HepG2 (cell line): ENCODE measurements around the gene GMNN. TPM values are rescaled to one million over a fixed set of nuclear protein-coding genes. Genes with fewer than 3 reads are reported as not detected.

Experiments used
- ATAC-seq: fragments of 200-7000 bp; cut with Tn5 transposase; 3 replicates; pipeline ENCODE4 v1.9.1; 2020; ENCODE audit warnings: mild to moderate bottlenecking, moderate library complexity
- BruUV-seq: library from RNA; stranded (reverse); fragments of 400-500 nt; replicated peaks from 2 replicates; lab custom pipeline; 2021; lab: Mats Ljungman, UMichigan
- CTCF ChIA-PET: fragments of 300-600 bp; formaldehyde crosslinking; extraction: SDS; loops from one replicate; lab custom pipeline; 2021; ENCODE audit warnings: low total read pairs, inconsistent platforms, low intra/inter-chr PET ratio; lab: Yijun Ruan, JAX
- POLR2A ChIA-PET: fragments of 350-600 bp; sonication (Branson Sonifier 250); formaldehyde crosslinking; loops from one replicate; lab custom pipeline; 2020; ENCODE audit warnings: antibody characterized with exemption, inconsistent platforms; lab: Yijun Ruan, JAX
- DNase-seq: peaks from one replicate; pipeline ENCODE4 v3.0.0-alpha.2; 2015; ENCODE audit warnings: low spot score
- FAIRE-seq: peaks from 3 replicates; lab custom pipeline; 2011; peaks lifted over from hg19 to GRCh38; lab: Jason Lieb, UNC
- H2AFZ ChIP-seq: one replicate; pipeline ENCODE4 v1.6.1; 2011; ENCODE audit warnings: low read length, inconsistent platforms
- H3K27ac ChIP-seq: fragments of 300-600 bp; 3 replicates; pipeline ENCODE4 v1.8.0; 2011; ENCODE audit warnings: mixed run types, mild to moderate bottlenecking, mixed read lengths, low read length, inconsistent platforms; ENCODE audit not compliant: insufficient read depth; ENCODE audit errors: extremely low read length
- H3K27me3 ChIP-seq, 2 experiments: fragments of 200-600 bp in 1 of 2; 2 replicates in 1 of 2; 3 replicates in 1 of 2; pipeline versions ENCODE4 v1.6.0 to v1.8.0; 2011; ENCODE audit warnings: low read length in 2 of 2, mild to moderate bottlenecking in 2 of 2, moderate library complexity in 2 of 2, inconsistent platforms in 1 of 2; ENCODE audit not compliant: insufficient read depth in 2 of 2, control insufficient read depth in 1 of 2
- H3K36me3 ChIP-seq, 2 experiments: fragments of 200-600 bp in 1 of 2; replicated peaks in 1 of 2; 2 replicates in 1 of 2; 3 replicates in 1 of 2; pipeline versions ENCODE4 v1.5.1 to v1.8.0; 2011; ENCODE audit warnings: low read length in 2 of 2, inconsistent platforms in 1 of 2; ENCODE audit not compliant: insufficient read depth in 2 of 2, control insufficient read depth in 1 of 2
- H3K4me1 ChIP-seq: 2 replicates; pipeline ENCODE4 v1.5.1; 2012; ENCODE audit warnings: low read length, inconsistent platforms; ENCODE audit not compliant: insufficient read depth
- H3K4me2 ChIP-seq: 2 replicates; pipeline ENCODE4 v1.6.0; 2011; ENCODE audit warnings: low read depth, low read length, inconsistent platforms
- H3K4me3 ChIP-seq, 3 experiments: fragments of 200-600 bp in 1 of 3; sonication (generic), shearing (Covaris generic) in 1 of 3; replicated peaks in 1 of 3; 2 replicates each; pipeline ENCODE4 v1.5.1; 2011 to 2016; ENCODE audit warnings: low read length in 3 of 3, inconsistent platforms in 2 of 3, low read depth in 2 of 3, mild to moderate bottlenecking in 2 of 3, control low read depth in 1 of 3, mixed read lengths in 1 of 3; ENCODE audit not compliant: insufficient read depth in 1 of 3
- H3K79me2 ChIP-seq: one replicate; pipeline ENCODE4 v1.6.1; 2011; ENCODE audit warnings: low read length, inconsistent platforms; ENCODE audit not compliant: insufficient read depth
- H3K9ac ChIP-seq: 2 replicates; pipeline ENCODE4 v1.6.0; 2011; ENCODE audit warnings: mild to moderate bottlenecking, low read depth, low read length, inconsistent platforms; ENCODE audit not compliant: insufficient read depth
- H3K9me3 ChIP-seq: 2 replicates; pipeline ENCODE4 v1.5.1; 2012; ENCODE audit warnings: mild to moderate bottlenecking, low read length
- H4K20me1 ChIP-seq: 2 replicates; pipeline ENCODE4 v1.6.0; 2011; ENCODE audit warnings: inconsistent platforms, mild to moderate bottlenecking, low read length, moderate library complexity; ENCODE audit not compliant: insufficient read depth
- ARID5B ChIP-seq: IDR thresholded peaks from 2 replicates; pipeline ENCODE4 v1.4.0; 2020; ENCODE audit warnings: mild to moderate bottlenecking, missing genetic modification reagents
- CEBPB ChIP-seq: IDR thresholded peaks from 2 replicates; pipeline ENCODE4 v1.6.1; 2011; ENCODE audit warnings: low read depth, low read length, improper control_type of control experiment, borderline replicate concordance
- CREM ChIP-seq, 2 experiments: sonication (generic) in 1 of 2; formaldehyde crosslinking in 1 of 2; IDR thresholded peaks; 2 replicates each; pipeline versions ENCODE4 v1.4.0 to v1.6.1; 2016 to 2020; ENCODE audit warnings: antibody characterized with exemption in 1 of 2, mild to moderate bottlenecking in 1 of 2, missing genetic modification reagents in 1 of 2
- HIC2 ChIP-seq: sonication (generic); formaldehyde crosslinking; IDR thresholded peaks from 2 replicates; pipeline ENCODE4 v1.9.0; 2022; ENCODE audit warnings: low read depth, missing genetic modification reagents
- HNF4A ChIP-seq: sonication (generic); formaldehyde crosslinking; IDR thresholded peaks from 2 replicates; pipeline ENCODE4 v1.4.0; 2020; ENCODE audit warnings: missing genetic modification reagents
- KAT7 ChIP-seq: IDR thresholded peaks from 2 replicates; pipeline ENCODE4 v1.6.1; 2018; ENCODE audit warnings: borderline replicate concordance, missing compliant biosample characterization
- RNF2 ChIP-seq: fragments of 450-650 bp; conservative IDR thresholded peaks from 2 replicates; pipeline ENCODE4 v1.6.1; 2016; ENCODE audit warnings: low read depth
- SETDB1 ChIP-seq: sonication (generic); formaldehyde crosslinking; IDR thresholded peaks from 2 replicates; pipeline ENCODE4 v1.5.1; 2020; ENCODE audit warnings: missing genetic modification reagents, mild to moderate bottlenecking, borderline replicate concordance
- TAF15 ChIP-seq: fragments of 200-400 bp; formaldehyde crosslinking; IDR thresholded peaks from one replicate; pipeline ENCODE4 v1.6.1; 2018; ENCODE audit warnings: mild to moderate bottlenecking, low read depth, low read length; ENCODE audit not compliant: poor library complexity, severe bottlenecking
- TERF1 ChIP-seq: sonication (generic); formaldehyde crosslinking; IDR thresholded peaks from 2 replicates; pipeline ENCODE4 v1.8.0; 2022; ENCODE audit warnings: mild to moderate bottlenecking, missing genetic modification reagents, moderate library complexity
- TGIF2 ChIP-seq: IDR thresholded peaks from 2 replicates; pipeline ENCODE4 v1.6.1; 2016; ENCODE audit warnings: control low read depth, missing compliant biosample characterization
- ZNF749 ChIP-seq: sonication (generic); formaldehyde crosslinking; IDR thresholded peaks from 2 replicates; pipeline ENCODE4 v1.8.0; 2022; ENCODE audit warnings: mild to moderate bottlenecking, missing genetic modification reagents, moderate library complexity, borderline replicate concordance
- ZNF770 ChIP-seq: sonication (generic); formaldehyde crosslinking; IDR thresholded peaks from 2 replicates; pipeline ENCODE4 v1.5.0; 2020; ENCODE audit warnings: mild to moderate bottlenecking, missing genetic modification reagents
- ZNF777 ChIP-seq: sonication (generic); formaldehyde crosslinking; IDR thresholded peaks from 2 replicates; pipeline ENCODE4 v1.4.0; 2020; ENCODE audit warnings: missing genetic modification reagents
- WGBS: methylation state at CpG from one replicate; pipeline ENCODE4 v1.1.6; 2017; ENCODE audit warnings: low lambda C conversion rate; 5-methylcytosine and 5-hydroxymethylcytosine counted together
- in situ Hi-C: cut with HindIII; loops from 2 replicates; pipeline ENCODE4 v1.10.0; 2017; ENCODE audit warnings: low pct_unique_long_range_greater_than_20kb; ENCODE audit not compliant: extremely low pct_ligation_motif_present
- intact Hi-C: fragments of 100-400 bp; cut with micrococcal nuclease; formaldehyde crosslinking; loops from one replicate; pipeline ENCODE4 v1.10.0; 2022; ENCODE audit not compliant: unreplicated experiment
- polyA plus RNA-seq, 8 experiments: library from polyadenylated mRNA; depleted of rRNA in 3 of 8; stranded (reverse) in 7 of 8; unstranded in 1 of 8; fragments of >200 nt; fragmentation: Illumina TruSeq in 4 of 8; extraction: Trizol in 4 of 8; gene quantifications; 2 replicates each; pipeline versions ENCODE4 v1.2.1 to v1.2.3, GENCODE V29; 2011 to 2016; ENCODE audit warnings: low read depth in 4 of 8, missing spikeins in 1 of 8, mixed read lengths in 1 of 8; ENCODE audit not compliant: insufficient read depth in 1 of 8
- total RNA-seq, 5 experiments: library from RNA; depleted of rRNA; stranded (reverse); fragments of >200 nt; fragmentation: Illumina TruSeq; extraction: Trizol; gene quantifications; 2 replicates each; pipeline ENCODE4 v1.2.3, GENCODE V29; 2016; ENCODE audit warnings: low read depth in 1 of 5

The GMNN gene
- total and polyA plus RNA-seq, 2 of the 13 experiments (the other 11 are each of a cell fraction or from before 2014, with no cell fraction given), result 61.8 to 154 TPM

GRCh38 chr6:24778121-24778520 lies 3.4 kb downstream of the GMNN start:
- ATAC-seq (no peak), DNase-seq (no peak), FAIRE-seq (no peak)
- no peaks in the 10 kb centered on the region for H3K9me3 ChIP-seq
- H3K27ac ChIP-seq, result peak overlapping the region; percentile 99
- in situ Hi-C loops, result loop anchor here (5.0 kb wide), 1 partner anchor 61 kb away; the partner anchor contains the start of gene C6orf62
- POLR2A ChIA-PET, result interaction anchor here (1.4 to 2.1 kb wide), 2 partner anchors 56 to 60 kb away, joined by 3 to 9 read pairs; no protein-coding TSS in a partner anchor
- peak overlapping the region; percentile 99 for H3K9ac ChIP-seq
- intact Hi-C loops, result no loop called here
- H4K20me1 ChIP-seq, result peaks cover 30% of the 10 kb centered on the region
- H2AFZ ChIP-seq, result no peak overlapping the region
- H3K4me1 ChIP-seq, result peaks cover 50% of the 10 kb centered on the region
- no peaks in the 10 kb centered on the region; a peak in 1 of 5 replicates for H3K27me3 ChIP-seq
- H3K36me3 ChIP-seq, result peaks cover 8 to 35% of the 10 kb centered on the region in 2 experiments
- H3K4me2 ChIP-seq, result peak overlapping the region; percentile 90
- no TSS peak for BruUV-seq
- WGBS, result 70% methylated on average over 1 of the region's 1 CpG
- no peak for TF ChIP-seq HIC2
- no peak for TF ChIP-seq ZNF749 (CRISPR knock-in tag)
- no peak for TF ChIP-seq TAF15
- no peak for TF ChIP-seq SETDB1 (CRISPR knock-in tag)
- TF ChIP-seq HNF4A (CRISPR knock-in tag), result peak; percentile 24; the same call in 1 of the 2 replicates
- peak; percentile 74; the same call in 1 of the 2 replicates for TF ChIP-seq ZNF770 (CRISPR knock-in tag)
- 0 out of 2 replicates have a peak, but pooled peaks have one; percentile 8 for TF ChIP-seq KAT7 (CRISPR knock-in tag)
- TF ChIP-seq ZNF777 (CRISPR knock-in tag), result no peak
- TF ChIP-seq CREM (IDR thresholded peaks at IDR 0.05), result no peak
- no peak for TF ChIP-seq CREM (CRISPR knock-in tag; IDR thresholded peaks at IDR 0.05)
- no peak for TF ChIP-seq RNF2
- no peak for TF ChIP-seq TGIF2
- 0 out of 2 replicates have a peak, but pooled peaks have one; percentile 12 for TF ChIP-seq ARID5B
- TF ChIP-seq CEBPB, result 0 out of 2 replicates have a peak, but pooled peaks have one; percentile 1
- no peak for TF ChIP-seq TERF1 (CRISPR knock-in tag)
- peak overlapping the region; percentile 47 to 99 (median 78); a peak in 5 of 6 replicates for H3K4me3 ChIP-seq
- CTCF ChIA-PET, result no interaction called here
- H3K79me2 ChIP-seq, result peaks cover 68% of the 10 kb centered on the region
